ENCODE results near the gene ODAD4.

ODAD4 gene

GRCh38 chr17:41918314-41919164 is 11.9 kb upstream of the ODAD4 start, which contains the start of gene ACLY:
ACLY (minus strand) TSS chr17:41918951; CDS start chr17:41913873, 5,078 bp downstream.
- Histone ChIP-seq H3K36me3 (ENCODE audit: control insufficient read depth in 4 of 4, insufficient read depth in 4 of 4, low read length in 3 of 4) (peaks cover 0 to 23% (median 6%) of the 10 kb centered on the region in 4 experiments), H3K27ac (ENCODE audit: insufficient read depth in 1 of 2, low read depth in 1 of 2, low read length in 2 of 2, poor library complexity in 1 of 2, severe bottlenecking in 2 of 2) (peak within 1 kb of the TSS; percentile 67 to 82), H3K4me1 (ENCODE audit: control extremely low read depth in 1 of 4, control insufficient read depth in 4 of 4, insufficient read depth in 4 of 4, low read length in 3 of 4) (peaks cover 5 to 39% (median 21%) of the 10 kb centered on the region in 4 experiments), H3K27me3 (replicated peaks in 2 of 5; ENCODE audit: control insufficient read depth in 4 of 5, insufficient read depth in 5 of 5, low read length in 4 of 5) (no peaks in the 10 kb centered on the region), H3K4me3 (ENCODE audit: control insufficient read depth in 1 of 7, extremely low read depth in 1 of 7, insufficient read depth in 4 of 7, low read depth in 2 of 7, low read length in 6 of 7) (peak within 1 kb of the TSS; percentile 94 to 99 (median 96)), H3K9me3 (ENCODE audit: control extremely low read depth in 1 of 5, control insufficient read depth in 4 of 5, insufficient read depth in 2 of 5, low read depth in 1 of 5, low read length in 4 of 5) (no peaks in the 10 kb centered on the region)
- WGBS (ENCODE audit: insufficient coverage), result under 1% methylated on average over 73 of the region's 80 CpGs
- ChIA-PET POLR2A (interaction anchor here (0.5 to 1.0 kb wide), 2 partner anchors 10 to 14 kb away, joined by 3 to 4 read pairs; no protein-coding TSS in a partner anchor), CTCF (interaction anchor here (0.6 to 3.4 kb wide), 6 partner anchors 8 to 40 kb away, joined by 3 to 17 read pairs (median 5); partner anchors contain the start of gene ODAD4)
- peak; percentile 94 to 97 (median 96) for DNase-seq

GRCh38 chr17:41919165-41919817 is 11.1 kb upstream of the ODAD4 start:
- no peak for DNase-seq
- WGBS (ENCODE audit: insufficient coverage), result 24% methylated on average over 20 of the region's 33 CpGs
- CTCF ChIA-PET, result interaction anchor here (0.6 to 3.4 kb wide), 4 partner anchors 10 to 39 kb away, joined by 3 to 17 read pairs (median 8); partner anchors contain the start of gene ODAD4
- POLR2A ChIA-PET, result interaction anchor here (1.0 kb wide), 1 partner anchor 10 kb away, joined by 3 read pairs; no protein-coding TSS in a partner anchor
- H3K27ac ChIP-seq (ENCODE audit: insufficient read depth in 1 of 2, low read depth in 1 of 2, low read length in 2 of 2, poor library complexity in 1 of 2, severe bottlenecking in 2 of 2), result no peak overlapping the region
- H3K9me3 ChIP-seq (ENCODE audit: control extremely low read depth in 1 of 5, control insufficient read depth in 4 of 5, insufficient read depth in 2 of 5, low read depth in 1 of 5, low read length in 4 of 5), result no peaks in the 10 kb centered on the region
- H3K4me3 ChIP-seq (ENCODE audit: control insufficient read depth in 1 of 7, extremely low read depth in 1 of 7, insufficient read depth in 4 of 7, low read depth in 2 of 7, low read length in 6 of 7), result peak overlapping the region in 6 of 7 experiments; percentile 94 to 99 (median 96)
- H3K4me1 ChIP-seq (ENCODE audit: control extremely low read depth in 1 of 4, control insufficient read depth in 4 of 4, insufficient read depth in 4 of 4, low read length in 3 of 4), result peaks cover 5 to 39% (median 21%) of the 10 kb centered on the region in 4 experiments
- peaks cover 0 to 15% (median 3%) of the 10 kb centered on the region in 4 experiments for H3K36me3 ChIP-seq (ENCODE audit: control insufficient read depth in 4 of 4, insufficient read depth in 4 of 4, low read length in 3 of 4)
- no peaks in the 10 kb centered on the region for H3K27me3 ChIP-seq (replicated peaks in 2 of 5; ENCODE audit: control insufficient read depth in 4 of 5, insufficient read depth in 5 of 5, low read length in 4 of 5)

- ChIA-PET CTCF (interaction anchor here (3.4 kb wide), 1 partner anchor 10 kb away, joined by 17 read pairs; the partner anchor contains the start of gene ODAD4), POLR2A (no interaction called here)
- H3K27me3 ChIP-seq (replicated peaks in 2 of 5; ENCODE audit: control insufficient read depth in 4 of 5, insufficient read depth in 5 of 5, low read length in 4 of 5), result no peaks in the 10 kb centered on the region
- peaks cover 5 to 36% (median 21%) of the 10 kb centered on the region in 4 experiments for H3K4me1 ChIP-seq (ENCODE audit: control extremely low read depth in 1 of 4, control insufficient read depth in 4 of 4, insufficient read depth in 4 of 4, low read length in 3 of 4)
- H3K9me3 ChIP-seq (ENCODE audit: control extremely low read depth in 1 of 5, control insufficient read depth in 4 of 5, insufficient read depth in 2 of 5, low read depth in 1 of 5, low read length in 4 of 5), result no peaks in the 10 kb centered on the region
- H3K36me3 ChIP-seq (ENCODE audit: control insufficient read depth in 4 of 4, insufficient read depth in 4 of 4, low read length in 3 of 4), result peaks cover 0 to 13% (median 3%) of the 10 kb centered on the region in 4 experiments
- H3K27ac ChIP-seq (ENCODE audit: insufficient read depth in 1 of 2, low read depth in 1 of 2, low read length in 2 of 2, poor library complexity in 1 of 2, severe bottlenecking in 2 of 2), result no peak overlapping the region
- peak overlapping the region in 2 of 7 experiments; percentile 95 to 99 for H3K4me3 ChIP-seq (ENCODE audit: control insufficient read depth in 1 of 7, extremely low read depth in 1 of 7, insufficient read depth in 4 of 7, low read depth in 2 of 7, low read length in 6 of 7)
- WGBS (ENCODE audit: insufficient coverage), result 100% methylated on average over 4 of the region's 7 CpGs
- no peak for DNase-seq
These were observed 10.4 kb upstream of the ODAD4 start for GRCh38 chr17:41919840-41920579.

GRCh38 chr17:41920580-41920955 is 9.8 kb upstream of the ODAD4 start:
- Histone ChIP-seq H3K27ac (ENCODE audit: insufficient read depth in 1 of 2, low read depth in 1 of 2, low read length in 2 of 2, poor library complexity in 1 of 2, severe bottlenecking in 2 of 2) (no peak overlapping the region), H3K27me3 (replicated peaks in 2 of 5; ENCODE audit: control insufficient read depth in 4 of 5, insufficient read depth in 5 of 5, low read length in 4 of 5) (no peaks in the 10 kb centered on the region), H3K4me3 (ENCODE audit: control insufficient read depth in 1 of 7, extremely low read depth in 1 of 7, insufficient read depth in 4 of 7, low read depth in 2 of 7, low read length in 6 of 7) (no peak overlapping the region), H3K9me3 (ENCODE audit: control extremely low read depth in 1 of 5, control insufficient read depth in 4 of 5, insufficient read depth in 2 of 5, low read depth in 1 of 5, low read length in 4 of 5) (no peaks in the 10 kb centered on the region), H3K4me1 (ENCODE audit: control extremely low read depth in 1 of 4, control insufficient read depth in 4 of 4, insufficient read depth in 4 of 4, low read length in 3 of 4) (peaks cover 5 to 33% (median 21%) of the 10 kb centered on the region in 4 experiments), H3K36me3 (ENCODE audit: control insufficient read depth in 4 of 4, insufficient read depth in 4 of 4, low read length in 3 of 4) (peaks cover 0 to 10% (median 3%) of the 10 kb centered on the region in 4 experiments)
- WGBS (ENCODE audit: insufficient coverage), result 100% methylated on average over 4 of the region's 5 CpGs
- DNase-seq, result no peak
- ChIA-PET CTCF (interaction anchor here (0.7 kb wide), 1 partner anchor 44 kb away, joined by 3 read pairs; no protein-coding TSS in a partner anchor), POLR2A (no interaction called here)

- no peak for DNase-seq
- H3K9me3 ChIP-seq (ENCODE audit: control extremely low read depth in 1 of 5, control insufficient read depth in 4 of 5, insufficient read depth in 2 of 5, low read depth in 1 of 5, low read length in 4 of 5), result no peaks in the 10 kb centered on the region
- POLR2A ChIA-PET, result no interaction called here
- H3K36me3 ChIP-seq (ENCODE audit: control insufficient read depth in 4 of 4, insufficient read depth in 4 of 4, low read length in 3 of 4), result no peaks in the 10 kb centered on the region
- CTCF ChIA-PET, result interaction anchor here (2.1 kb wide), 1 partner anchor 9 kb away, joined by 4 read pairs; no protein-coding TSS in a partner anchor
- WGBS (ENCODE audit: insufficient coverage), result 92% methylated on average over 3 of the region's 7 CpGs
- peaks cover 5 to 16% (median 9%) of the 10 kb centered on the region in 4 experiments for H3K4me1 ChIP-seq (ENCODE audit: control extremely low read depth in 1 of 4, control insufficient read depth in 4 of 4, insufficient read depth in 4 of 4, low read length in 3 of 4)
- H3K4me3 ChIP-seq (ENCODE audit: control insufficient read depth in 1 of 7, extremely low read depth in 1 of 7, insufficient read depth in 4 of 7, low read depth in 2 of 7, low read length in 6 of 7), result no peak overlapping the region
- no peaks in the 10 kb centered on the region for H3K27me3 ChIP-seq (replicated peaks in 2 of 5; ENCODE audit: control insufficient read depth in 4 of 5, insufficient read depth in 5 of 5, low read length in 4 of 5)
- no peak overlapping the region for H3K27ac ChIP-seq (ENCODE audit: insufficient read depth in 1 of 2, low read depth in 1 of 2, low read length in 2 of 2, poor library complexity in 1 of 2, severe bottlenecking in 2 of 2)
These were observed 4.3 kb upstream of the ODAD4 start for GRCh38 chr17:41925991-41926590.

GRCh38 chr17:41928693-41929251 is 1.6 kb upstream of the ODAD4 start:
- no peak overlapping the region for H3K4me3 ChIP-seq (ENCODE audit: control insufficient read depth in 1 of 7, extremely low read depth in 1 of 7, insufficient read depth in 4 of 7, low read depth in 2 of 7, low read length in 6 of 7)
- WGBS (ENCODE audit: insufficient coverage), result 73% methylated on average over 6 of the region's 6 CpGs
- no peaks in the 10 kb centered on the region for H3K9me3 ChIP-seq (ENCODE audit: control extremely low read depth in 1 of 5, control insufficient read depth in 4 of 5, insufficient read depth in 2 of 5, low read depth in 1 of 5, low read length in 4 of 5)
- DNase-seq, result no peak
- H3K27me3 ChIP-seq (replicated peaks in 2 of 5; ENCODE audit: control insufficient read depth in 4 of 5, insufficient read depth in 5 of 5, low read length in 4 of 5), result no peaks in the 10 kb centered on the region
- CTCF ChIA-PET, result interaction anchor here (0.6 to 3.0 kb wide), 5 partner anchors 11 to 35 kb away, joined by 3 to 17 read pairs (median 4); partner anchors contain the start of gene ACLY
- peaks cover 5 to 36% (median 22%) of the 10 kb centered on the region in 4 experiments for H3K4me1 ChIP-seq (ENCODE audit: control extremely low read depth in 1 of 4, control insufficient read depth in 4 of 4, insufficient read depth in 4 of 4, low read length in 3 of 4)
- POLR2A ChIA-PET, result interaction anchor here (0.8 kb wide), 1 partner anchor 10 kb away, joined by 3 read pairs; the partner anchor contains the start of gene ACLY
- no peak overlapping the region for H3K27ac ChIP-seq (ENCODE audit: insufficient read depth in 1 of 2, low read depth in 1 of 2, low read length in 2 of 2, poor library complexity in 1 of 2, severe bottlenecking in 2 of 2)
- H3K36me3 ChIP-seq (ENCODE audit: control insufficient read depth in 4 of 4, insufficient read depth in 4 of 4, low read length in 3 of 4), result no peaks in the 10 kb centered on the region
